Measurements from ENCODE around the gene C11orf68. TPM values are rescaled to one million over a fixed set of nuclear protein-coding genes. Genes with fewer than 3 reads are reported as not detected.
A peak's percentile ranks its signal among the peaks of the same experiment; 100 is the strongest.

The C11orf68 gene
- total RNA-seq, 1 experiment from 2014 or later = 15.7 TPM

DNA sequence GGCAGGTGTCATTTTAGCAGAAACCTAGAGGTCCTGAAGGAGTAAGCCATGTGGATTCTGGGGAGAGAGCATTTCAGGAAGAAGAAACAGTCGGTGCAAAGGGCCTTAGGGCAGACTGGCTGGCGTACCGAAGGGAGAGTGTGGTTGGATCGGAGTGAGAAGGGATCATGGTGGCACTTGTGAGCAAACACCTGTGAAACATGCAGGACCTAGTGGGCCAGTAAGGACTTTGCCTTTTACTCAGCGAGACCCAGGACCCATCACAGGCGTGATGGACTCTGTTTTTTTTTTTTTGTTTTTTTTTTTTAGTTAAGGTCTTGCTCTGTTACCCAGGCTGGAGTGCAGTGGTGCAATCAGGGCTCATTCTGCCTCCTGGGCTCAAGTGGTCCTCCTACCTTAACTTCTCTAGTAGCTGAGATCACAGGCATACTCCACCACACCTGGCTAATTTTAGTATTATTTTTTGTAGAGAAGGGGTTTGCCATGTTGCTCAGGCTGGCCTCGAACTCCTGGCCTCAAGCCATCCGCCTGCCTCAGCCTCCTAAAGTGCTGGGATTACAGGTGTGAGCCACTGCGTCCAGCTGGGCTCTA is 23.0 kb upstream of the C11orf68 start:
- Histone ChIP-seq H3K23me2 (ENCODE audit: insufficient read length, low read depth, low read length, poor library complexity, severe bottlenecking) (peaks cover 8% of the 10 kb centered on the region), H3K56ac (ENCODE audit: insufficient read length, low read depth, low read length) (peak overlapping the region; percentile 20), H3K9ac (ENCODE audit: extremely low read depth, insufficient read length, low read length) (no peak overlapping the region), H4K5ac (ENCODE audit: insufficient read length, low read depth, low read length) (no peak overlapping the region), H2BK12ac (ENCODE audit: insufficient read length, low read depth, low read length) (no peak overlapping the region), H2BK5ac (ENCODE audit: insufficient read length, low read length) (no peak overlapping the region), H3K79me2 (ENCODE audit: insufficient read depth, low read length) (no peaks in the 10 kb centered on the region), H3K4me1 (ENCODE audit: insufficient read depth, low read length) (peaks cover 8% of the 10 kb centered on the region), H2BK15ac (ENCODE audit: low read depth, low read length) (no peak overlapping the region), H3K27ac (ENCODE audit: insufficient read length, low read depth, low read length) (no peak overlapping the region), H3K9me3 (ENCODE audit: control insufficient read depth, low read depth, low read length) (no peaks in the 10 kb centered on the region), H2BK20ac (ENCODE audit: low read depth, low read length, poor library complexity, severe bottlenecking) (no peak overlapping the region), H3K27me3 (ENCODE audit: insufficient read depth, low read length) (no peaks in the 10 kb centered on the region), H3K14ac (ENCODE audit: insufficient read depth, low read length) (no peak overlapping the region), H3K4ac (ENCODE audit: low read depth, low read length) (no peak overlapping the region), H3K79me1 (ENCODE audit: insufficient read depth, low read depth, low read length, poor library complexity, severe bottlenecking) (no peaks in the 10 kb centered on the region), H4K20me1 (ENCODE audit: control insufficient read depth, insufficient read depth, insufficient read length) (no peaks in the 10 kb centered on the region), H3K18ac (ENCODE audit: insufficient read length, low read depth, low read length) (peak overlapping the region; percentile 60), H2BK120ac (ENCODE audit: low read depth, low read length, poor library complexity, severe bottlenecking) (no peak overlapping the region), H2AFZ (ENCODE audit: low read length) (no peak overlapping the region), H2AK5ac (ENCODE audit: insufficient read length, low read length) (no peak overlapping the region), H3K4me2 (ENCODE audit: insufficient read depth, insufficient read length, low read length) (no peak overlapping the region), H3K23ac (ENCODE audit: insufficient read length, low read depth, low read length) (no peak overlapping the region), H4K8ac (replicated peaks; ENCODE audit: insufficient read length, low read depth, low read length) (no peak overlapping the region), H4K91ac (ENCODE audit: insufficient read length, low read depth, low read length) (no peak overlapping the region), H3T11ph (ENCODE audit: low read length) (no peak overlapping the region)
- Mint-ChIP-seq H3K36me3 (ENCODE audit: insufficient read depth in 1 of 3, low read depth in 3 of 3) (no peaks in the 10 kb centered on the region), H3K9me3 (no peaks in the 10 kb centered on the region), H3K27ac (no peak overlapping the region; a peak in 2 of 7 replicates), H3K4me1 (peaks cover 41 to 50% of the 10 kb centered on the region in 2 experiments), H3K4me3 (no peak overlapping the region), H3K27me3 (ENCODE audit: low read depth) (peaks cover 21% of the 10 kb centered on the region)
- WGBS (ENCODE audit: extremely low coverage, insufficient read length, low lambda C conversion rate) = no CpG with 5 or more reads among the region's 9 CpGs
- TF ChIP-seq, protein P1, sequence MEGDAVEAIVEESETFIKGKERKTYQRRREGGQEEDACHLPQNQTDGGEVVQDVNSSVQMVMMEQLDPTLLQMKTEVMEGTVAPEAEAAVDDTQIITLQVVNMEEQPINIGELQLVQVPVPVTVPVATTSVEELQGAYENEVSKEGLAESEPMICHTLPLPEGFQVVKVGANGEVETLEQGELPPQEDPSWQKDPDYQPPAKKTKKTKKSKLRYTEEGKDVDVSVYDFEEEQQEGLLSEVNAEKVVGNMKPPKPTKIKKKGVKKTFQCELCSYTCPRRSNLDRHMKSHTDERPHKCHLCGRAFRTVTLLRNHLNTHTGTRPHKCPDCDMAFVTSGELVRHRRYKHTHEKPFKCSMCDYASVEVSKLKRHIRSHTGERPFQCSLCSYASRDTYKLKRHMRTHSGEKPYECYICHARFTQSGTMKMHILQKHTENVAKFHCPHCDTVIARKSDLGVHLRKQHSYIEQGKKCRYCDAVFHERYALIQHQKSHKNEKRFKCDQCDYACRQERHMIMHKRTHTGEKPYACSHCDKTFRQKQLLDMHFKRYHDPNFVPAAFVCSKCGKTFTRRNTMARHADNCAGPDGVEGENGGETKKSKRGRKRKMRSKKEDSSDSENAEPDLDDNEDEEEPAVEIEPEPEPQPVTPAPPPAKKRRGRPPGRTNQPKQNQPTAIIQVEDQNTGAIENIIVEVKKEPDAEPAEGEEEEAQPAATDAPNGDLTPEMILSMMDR (conservative IDR thresholded peaks at IDR 0.05) = no peak
- DNase-seq = no peak
